LNCAP (cell line): ENCODE data around the gene KDM3B.

ENCODE experiments used
- TF ChIP-seq, protein P1 (sequence below): fragments of 450-650 bp; IDR thresholded peaks from 2 replicates; pipeline ENCODE4 v1.5.1; 2017; ENCODE audit warnings: mild to moderate bottlenecking

KDM3B gene

DNA sequence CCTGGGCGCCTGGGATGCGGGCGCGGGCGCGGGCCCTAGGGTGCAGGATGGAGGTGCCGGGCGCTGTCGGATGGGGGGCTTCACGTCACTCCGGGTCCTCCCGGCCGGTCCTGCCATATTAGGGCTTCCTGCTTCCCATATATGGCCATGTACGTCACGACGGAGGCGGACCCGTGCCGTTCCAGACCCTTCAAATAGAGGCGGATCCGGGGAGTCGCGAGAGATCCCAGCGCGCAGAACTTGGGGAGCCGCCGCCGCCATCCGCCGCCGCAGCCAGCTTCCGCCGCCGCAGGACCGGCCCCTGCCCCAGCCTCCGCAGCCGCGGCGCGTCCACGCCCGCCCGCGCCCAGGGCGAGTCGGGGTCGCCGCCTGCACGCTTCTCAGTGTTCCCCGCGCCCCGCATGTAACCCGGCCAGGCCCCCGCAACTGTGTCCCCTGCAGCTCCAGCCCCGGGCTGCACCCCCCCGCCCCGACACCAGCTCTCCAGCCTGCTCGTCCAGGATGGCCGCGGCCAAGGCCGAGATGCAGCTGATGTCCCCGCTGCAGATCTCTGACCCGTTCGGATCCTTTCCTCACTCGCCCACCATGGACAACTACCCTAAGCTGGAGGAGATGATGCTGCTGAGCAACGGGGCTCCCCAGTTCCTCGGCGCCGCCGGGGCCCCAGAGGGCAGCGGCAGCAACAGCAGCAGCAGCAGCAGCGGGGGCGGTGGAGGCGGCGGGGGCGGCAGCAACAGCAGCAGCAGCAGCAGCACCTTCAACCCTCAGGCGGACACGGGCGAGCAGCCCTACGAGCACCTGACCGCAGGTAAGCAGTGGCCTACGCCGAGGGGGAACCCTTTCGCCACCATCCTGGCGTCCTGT is 113.0 kb downstream of the KDM3B start, which contains the start of gene EGR1:
Gene EGR1, plus strand, starts transcription at position 219 of the 864 bp plus-strand sequence. Its CDS starts 283 bp downstream, at position 502.
- TF ChIP-seq, protein P1, sequence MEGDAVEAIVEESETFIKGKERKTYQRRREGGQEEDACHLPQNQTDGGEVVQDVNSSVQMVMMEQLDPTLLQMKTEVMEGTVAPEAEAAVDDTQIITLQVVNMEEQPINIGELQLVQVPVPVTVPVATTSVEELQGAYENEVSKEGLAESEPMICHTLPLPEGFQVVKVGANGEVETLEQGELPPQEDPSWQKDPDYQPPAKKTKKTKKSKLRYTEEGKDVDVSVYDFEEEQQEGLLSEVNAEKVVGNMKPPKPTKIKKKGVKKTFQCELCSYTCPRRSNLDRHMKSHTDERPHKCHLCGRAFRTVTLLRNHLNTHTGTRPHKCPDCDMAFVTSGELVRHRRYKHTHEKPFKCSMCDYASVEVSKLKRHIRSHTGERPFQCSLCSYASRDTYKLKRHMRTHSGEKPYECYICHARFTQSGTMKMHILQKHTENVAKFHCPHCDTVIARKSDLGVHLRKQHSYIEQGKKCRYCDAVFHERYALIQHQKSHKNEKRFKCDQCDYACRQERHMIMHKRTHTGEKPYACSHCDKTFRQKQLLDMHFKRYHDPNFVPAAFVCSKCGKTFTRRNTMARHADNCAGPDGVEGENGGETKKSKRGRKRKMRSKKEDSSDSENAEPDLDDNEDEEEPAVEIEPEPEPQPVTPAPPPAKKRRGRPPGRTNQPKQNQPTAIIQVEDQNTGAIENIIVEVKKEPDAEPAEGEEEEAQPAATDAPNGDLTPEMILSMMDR: no peak

DNA sequence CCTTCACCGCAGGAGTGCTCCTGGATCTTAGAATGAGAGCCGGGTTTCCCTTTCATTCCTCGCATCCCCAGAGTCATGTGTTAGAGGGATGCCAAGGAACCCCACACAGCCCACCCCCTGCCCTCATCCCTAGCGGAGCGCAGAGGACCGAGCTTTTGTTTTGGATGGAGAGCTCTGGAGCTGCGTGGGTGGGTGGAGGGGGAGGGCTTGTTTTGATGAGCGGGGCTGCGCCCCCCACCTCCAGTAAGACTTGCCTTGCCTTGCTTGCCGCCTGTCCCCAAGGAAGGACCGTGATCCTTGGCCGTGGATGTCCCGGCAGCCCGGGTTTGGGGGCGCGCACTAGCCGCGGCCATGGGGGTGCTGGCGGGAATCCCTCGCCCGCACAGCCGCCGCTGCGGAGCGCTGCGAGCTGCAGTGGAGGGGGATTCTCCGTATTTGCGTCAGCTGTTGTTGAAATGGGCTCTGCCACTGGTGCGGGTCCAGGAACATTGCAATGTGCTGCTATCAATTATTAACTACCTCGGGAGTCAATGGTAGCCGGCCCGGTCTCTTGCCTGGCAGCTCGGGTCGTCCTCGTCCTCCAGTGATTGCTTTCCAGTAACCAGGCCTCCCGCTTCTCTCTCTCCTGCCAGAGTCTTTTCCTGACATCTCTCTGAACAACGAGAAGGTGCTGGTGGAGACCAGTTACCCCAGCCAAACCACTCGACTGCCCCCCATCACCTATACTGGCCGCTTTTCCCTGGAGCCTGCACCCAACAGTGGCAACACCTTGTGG is 113.8 kb downstream of the KDM3B start:
- TF ChIP-seq, protein P1: no peak

DNA sequence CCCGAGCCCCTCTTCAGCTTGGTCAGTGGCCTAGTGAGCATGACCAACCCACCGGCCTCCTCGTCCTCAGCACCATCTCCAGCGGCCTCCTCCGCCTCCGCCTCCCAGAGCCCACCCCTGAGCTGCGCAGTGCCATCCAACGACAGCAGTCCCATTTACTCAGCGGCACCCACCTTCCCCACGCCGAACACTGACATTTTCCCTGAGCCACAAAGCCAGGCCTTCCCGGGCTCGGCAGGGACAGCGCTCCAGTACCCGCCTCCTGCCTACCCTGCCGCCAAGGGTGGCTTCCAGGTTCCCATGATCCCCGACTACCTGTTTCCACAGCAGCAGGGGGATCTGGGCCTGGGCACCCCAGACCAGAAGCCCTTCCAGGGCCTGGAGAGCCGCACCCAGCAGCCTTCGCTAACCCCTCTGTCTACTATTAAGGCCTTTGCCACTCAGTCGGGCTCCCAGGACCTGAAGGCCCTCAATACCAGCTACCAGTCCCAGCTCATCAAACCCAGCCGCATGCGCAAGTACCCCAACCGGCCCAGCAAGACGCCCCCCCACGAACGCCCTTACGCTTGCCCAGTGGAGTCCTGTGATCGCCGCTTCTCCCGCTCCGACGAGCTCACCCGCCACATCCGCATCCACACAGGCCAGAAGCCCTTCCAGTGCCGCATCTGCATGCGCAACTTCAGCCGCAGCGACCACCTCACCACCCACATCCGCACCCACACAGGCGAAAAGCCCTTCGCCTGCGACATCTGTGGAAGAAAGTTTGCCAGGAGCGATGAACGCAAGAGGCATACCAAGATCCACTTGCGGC is 114.6 kb downstream of the KDM3B start:
- TF ChIP-seq, protein P1: no peak

DNA sequence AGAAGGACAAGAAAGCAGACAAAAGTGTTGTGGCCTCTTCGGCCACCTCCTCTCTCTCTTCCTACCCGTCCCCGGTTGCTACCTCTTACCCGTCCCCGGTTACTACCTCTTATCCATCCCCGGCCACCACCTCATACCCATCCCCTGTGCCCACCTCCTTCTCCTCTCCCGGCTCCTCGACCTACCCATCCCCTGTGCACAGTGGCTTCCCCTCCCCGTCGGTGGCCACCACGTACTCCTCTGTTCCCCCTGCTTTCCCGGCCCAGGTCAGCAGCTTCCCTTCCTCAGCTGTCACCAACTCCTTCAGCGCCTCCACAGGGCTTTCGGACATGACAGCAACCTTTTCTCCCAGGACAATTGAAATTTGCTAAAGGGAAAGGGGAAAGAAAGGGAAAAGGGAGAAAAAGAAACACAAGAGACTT is 115.2 kb downstream of the KDM3B start:
- TF ChIP-seq, protein P1: no peak

DNA sequence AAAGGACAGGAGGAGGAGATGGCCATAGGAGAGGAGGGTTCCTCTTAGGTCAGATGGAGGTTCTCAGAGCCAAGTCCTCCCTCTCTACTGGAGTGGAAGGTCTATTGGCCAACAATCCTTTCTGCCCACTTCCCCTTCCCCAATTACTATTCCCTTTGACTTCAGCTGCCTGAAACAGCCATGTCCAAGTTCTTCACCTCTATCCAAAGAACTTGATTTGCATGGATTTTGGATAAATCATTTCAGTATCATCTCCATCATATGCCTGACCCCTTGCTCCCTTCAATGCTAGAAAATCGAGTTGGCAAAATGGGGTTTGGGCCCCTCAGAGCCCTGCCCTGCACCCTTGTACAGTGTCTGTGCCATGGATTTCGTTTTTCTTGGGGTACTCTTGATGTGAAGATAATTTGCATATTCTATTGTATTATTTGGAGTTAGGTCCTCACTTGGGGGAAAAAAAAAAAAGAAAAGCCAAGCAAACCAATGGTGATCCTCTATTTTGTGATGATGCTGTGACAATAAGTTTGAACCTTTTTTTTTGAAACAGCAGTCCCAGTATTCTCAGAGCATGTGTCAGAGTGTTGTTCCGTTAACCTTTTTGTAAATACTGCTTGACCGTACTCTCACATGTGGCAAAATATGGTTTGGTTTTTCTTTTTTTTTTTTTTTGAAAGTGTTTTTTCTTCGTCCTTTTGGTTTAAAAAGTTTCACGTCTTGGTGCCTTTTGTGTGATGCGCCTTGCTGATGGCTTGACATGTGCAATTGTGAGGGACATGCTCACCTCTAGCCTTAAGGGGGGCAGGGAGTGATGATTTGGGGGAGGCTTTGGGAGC is 115.9 kb downstream of the KDM3B start:
- TF ChIP-seq, protein P1: no peak

DNA sequence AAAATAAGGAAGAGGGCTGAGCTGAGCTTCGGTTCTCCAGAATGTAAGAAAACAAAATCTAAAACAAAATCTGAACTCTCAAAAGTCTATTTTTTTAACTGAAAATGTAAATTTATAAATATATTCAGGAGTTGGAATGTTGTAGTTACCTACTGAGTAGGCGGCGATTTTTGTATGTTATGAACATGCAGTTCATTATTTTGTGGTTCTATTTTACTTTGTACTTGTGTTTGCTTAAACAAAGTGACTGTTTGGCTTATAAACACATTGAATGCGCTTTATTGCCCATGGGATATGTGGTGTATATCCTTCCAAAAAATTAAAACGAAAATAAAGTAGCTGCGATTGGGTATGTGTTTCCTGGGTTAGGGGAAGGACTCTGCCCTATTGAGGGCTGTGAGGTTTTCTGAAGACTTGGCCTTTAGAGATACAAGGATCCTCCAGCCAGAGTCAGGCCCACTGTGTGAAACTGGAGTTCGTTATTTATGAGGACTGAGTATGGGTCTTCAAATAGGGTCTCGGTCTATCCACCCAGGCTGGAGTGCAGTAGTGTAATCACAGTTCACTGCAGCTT is 116.6 kb downstream of the KDM3B start:
- TF ChIP-seq, protein P1: no peak
